ENCODE results near the gene ADAP2.
"Not testable (repeated sequence)": the region's sequence is repeated elsewhere in the genome, so short reads cannot be mapped to it uniquely, and the experiment has no call there.

ADAP2 gene, protein sequence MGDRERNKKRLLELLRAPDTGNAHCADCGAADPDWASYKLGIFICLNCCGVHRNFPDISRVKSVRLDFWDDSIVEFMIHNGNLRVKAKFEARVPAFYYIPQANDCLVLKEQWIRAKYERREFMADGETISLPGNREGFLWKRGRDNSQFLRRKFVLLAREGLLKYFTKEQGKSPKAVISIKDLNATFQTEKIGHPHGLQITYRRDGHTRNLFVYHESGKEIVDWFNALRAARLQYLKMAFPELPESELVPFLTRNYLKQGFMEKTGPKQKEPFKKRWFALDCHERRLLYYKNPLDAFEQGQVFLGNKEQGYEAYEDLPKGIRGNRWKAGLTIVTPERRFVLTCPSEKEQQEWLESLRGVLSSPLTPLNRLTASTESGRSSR

GRCh38 chr17:30921544-30922196, at the start of gene ADAP2:
TSS of gene ADAP2 (plus strand) at chr17:30921945. CDS start at chr17:30922015, 70 bp downstream.
- peak; percentile 55 for DNase-seq (ENCODE audit: low spot score)

DNA sequence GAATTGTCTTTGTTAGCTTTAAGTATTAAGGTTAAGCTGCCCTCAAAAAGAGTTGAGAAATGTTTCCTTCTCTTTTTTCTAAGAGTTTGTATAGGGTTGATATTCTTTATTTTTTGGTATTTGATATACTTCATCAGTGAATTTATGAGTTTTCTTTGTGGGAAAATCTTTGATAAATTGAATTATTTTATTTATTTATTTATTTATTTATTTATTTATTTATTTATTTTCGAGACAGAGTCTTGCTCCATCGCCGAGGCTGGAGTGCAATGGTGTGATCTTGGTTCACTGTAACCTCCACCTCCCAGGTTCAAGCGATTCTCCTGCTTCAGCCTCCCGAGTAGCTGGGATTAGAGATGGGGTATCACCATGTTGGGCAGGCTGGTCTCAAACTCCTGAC, 35.6 kb upstream of the ADAP2 start:
- no peak for DNase-seq (ENCODE audit: low spot score)

DNA sequence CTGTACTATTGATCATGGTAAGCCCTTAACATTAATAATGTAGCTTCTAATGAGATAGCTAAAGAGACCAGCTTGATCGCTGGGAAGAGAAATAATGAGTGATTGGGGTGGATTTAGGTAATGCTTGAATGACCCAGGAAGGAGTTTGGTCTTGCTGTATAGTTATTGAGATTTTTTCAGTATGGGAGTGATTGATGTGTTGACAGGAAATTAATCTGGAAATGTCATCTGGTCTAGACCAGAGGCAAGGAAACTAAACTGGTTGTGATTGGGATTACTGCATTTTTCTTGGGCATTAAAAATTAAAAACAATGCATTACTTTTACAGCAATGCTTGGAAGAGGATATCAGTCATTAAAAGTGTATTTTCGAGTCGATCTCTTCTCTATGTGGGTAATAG, 27.5 kb upstream of the ADAP2 start:
- DNase-seq (ENCODE audit: low spot score) = no peak

DNA sequence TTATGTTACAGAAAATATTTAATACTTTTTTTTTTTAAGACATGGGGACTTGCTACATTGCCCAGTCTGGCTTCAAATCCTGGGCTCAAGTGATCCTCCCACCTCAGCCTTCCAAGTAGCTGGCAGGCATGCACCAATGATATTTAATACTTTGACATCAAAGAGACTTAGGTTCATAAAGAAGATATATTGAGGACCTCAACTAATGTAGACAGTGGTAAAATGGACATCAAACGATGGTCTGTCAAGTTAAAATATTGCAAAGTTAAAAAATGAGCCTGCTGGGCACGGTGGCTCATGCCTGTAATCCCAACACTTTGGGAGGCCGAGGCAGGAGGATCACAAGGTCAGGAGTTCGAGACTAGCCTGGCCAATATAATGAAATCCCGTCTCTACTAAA, 24.4 kb upstream of the ADAP2 start:
- DNase-seq (ENCODE audit: low spot score) = no peak

GRCh38 chr17:30905742-30906100, 16.0 kb upstream of the ADAP2 start:
- DNase-seq (ENCODE audit: low spot score) = no peak

- DNase-seq (ENCODE audit: low spot score) = peak; percentile 93
Measured at GRCh38 chr17:30906101-30906911, 15.4 kb upstream of the ADAP2 start, which contains the start of gene TEFM. TSS of gene TEFM (minus strand) at chr17:30906238. CDS start at chr17:30906198, 40 bp downstream.

- DNase-seq (ENCODE audit: low spot score) = no peak
Measured at GRCh38 chr17:30908717-30909420, 12.9 kb upstream of the ADAP2 start.

- not testable (repeated sequence) for DNase-seq (ENCODE audit: low spot score)
Measured at GRCh38 chr17:30910151-30910550, 11.6 kb upstream of the ADAP2 start.

- no peak for DNase-seq (ENCODE audit: low spot score)
Measured at GRCh38 chr17:30913955-30914354, 7.8 kb upstream of the ADAP2 start.

GRCh38 chr17:30915833-30916611, 5.7 kb upstream of the ADAP2 start:
- DNase-seq (ENCODE audit: low spot score) = no peak

DNA sequence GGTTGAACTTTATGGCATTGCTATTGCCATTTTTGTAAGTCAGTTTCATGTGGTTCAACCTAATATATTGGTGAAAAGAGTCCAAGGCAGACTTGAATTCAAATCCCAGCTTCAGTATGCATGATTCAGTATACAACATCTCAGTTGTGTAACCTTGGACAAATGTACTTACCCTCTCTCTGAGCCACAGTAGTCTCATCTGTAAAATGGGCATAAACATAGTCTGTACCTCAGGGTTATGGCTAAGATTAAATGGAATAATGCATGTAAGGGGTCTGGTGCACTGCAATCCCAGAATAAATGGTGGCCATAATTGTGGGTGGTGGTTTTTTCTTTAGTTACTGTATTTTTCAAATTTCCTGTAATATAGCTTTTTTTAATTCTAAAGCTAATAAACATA, 4.7 kb upstream of the ADAP2 start:
- no peak for DNase-seq (ENCODE audit: low spot score)

GRCh38 chr17:30920282-30920681, 1.5 kb upstream of the ADAP2 start:
- DNase-seq (ENCODE audit: low spot score) = peak; percentile 22

- no peak for DNase-seq (ENCODE audit: low spot score)
Measured at GRCh38 chr17:30920683-30921543, 832 bp upstream of the ADAP2 start.

DNA sequence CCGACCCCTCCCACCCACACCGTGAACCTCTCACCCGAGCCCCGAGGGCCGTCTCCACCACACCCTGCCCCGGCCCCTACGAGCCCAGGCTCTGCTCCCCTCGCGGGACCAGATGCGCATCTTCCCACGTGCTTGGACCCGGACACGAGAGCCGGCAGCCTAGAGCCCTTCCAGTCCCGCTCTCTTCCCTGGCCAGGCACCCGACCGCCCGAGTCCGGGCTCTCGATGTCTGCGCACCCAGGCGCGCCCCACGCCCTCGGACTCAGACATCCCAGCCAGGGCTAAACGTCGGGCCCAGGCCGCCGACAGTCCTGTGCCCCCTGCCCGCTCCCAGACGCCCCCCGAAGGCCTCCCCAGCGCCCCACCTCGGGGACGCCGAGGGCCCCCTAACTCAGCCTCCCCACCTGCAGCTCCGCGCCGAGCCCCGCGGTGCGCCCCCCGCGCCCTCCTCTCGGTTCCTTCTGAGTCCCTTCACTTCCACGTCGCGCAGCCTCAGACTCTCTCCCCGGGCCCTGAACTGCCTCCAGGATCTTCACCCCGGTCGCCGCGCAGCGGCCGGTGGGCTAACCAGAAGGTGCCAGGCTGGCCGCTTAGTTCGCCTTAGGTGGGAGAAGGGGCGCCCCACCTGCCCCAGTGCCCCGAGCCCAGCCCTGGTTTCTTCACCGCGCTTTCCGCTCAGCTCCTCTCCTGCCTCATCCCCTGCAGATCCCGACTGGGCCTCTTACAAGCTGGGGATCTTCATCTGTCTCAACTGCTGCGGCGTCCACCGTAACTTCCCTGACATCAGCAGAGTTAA, 688 bp downstream of the ADAP2 start:
- peak; percentile 6 for DNase-seq (ENCODE audit: low spot score)

GRCh38 chr17:30924341-30924740, 2.6 kb downstream of the ADAP2 start:
- no peak for DNase-seq (ENCODE audit: low spot score)

DNA sequence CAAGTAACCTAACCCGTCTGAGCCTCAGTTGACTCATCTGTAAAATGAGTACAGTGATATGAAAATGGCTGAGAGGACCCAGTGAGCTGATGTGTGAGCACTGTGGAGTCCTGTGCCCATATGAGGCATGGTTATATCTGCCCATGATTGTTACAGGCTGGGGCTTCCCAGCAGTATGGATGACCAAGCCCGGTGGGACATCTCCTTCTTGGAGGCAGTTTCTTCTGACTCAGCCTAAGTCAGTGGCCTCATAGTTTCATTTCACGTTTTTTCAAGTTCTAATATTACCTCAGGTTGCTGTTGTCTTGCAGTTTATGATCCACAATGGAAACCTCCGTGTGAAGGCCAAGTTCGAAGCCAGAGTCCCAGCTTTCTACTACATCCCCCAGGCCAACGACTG, 4.8 kb downstream of the ADAP2 start:
- no peak for DNase-seq (ENCODE audit: low spot score)

DNA sequence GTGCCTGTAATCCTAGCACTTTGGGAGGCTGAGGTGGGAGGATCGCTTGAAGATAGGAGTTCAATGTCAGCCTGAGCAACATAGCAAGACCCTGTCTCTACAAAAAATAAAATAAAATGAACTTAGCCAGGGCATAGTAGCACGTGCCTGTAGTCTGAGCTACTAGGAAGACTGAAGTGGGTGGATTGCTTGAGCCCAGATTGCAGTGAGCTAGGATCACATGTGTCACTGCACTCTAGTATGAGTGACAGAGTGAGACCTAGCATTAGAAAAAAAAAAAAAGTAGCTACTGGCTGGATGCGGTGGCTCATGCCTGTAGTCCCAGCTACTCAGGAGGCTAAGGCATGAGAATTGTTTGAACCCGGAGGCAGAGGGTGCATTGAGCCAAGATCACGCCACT, 6.0 kb downstream of the ADAP2 start:
- DNase-seq (ENCODE audit: low spot score) = no peak

DNA sequence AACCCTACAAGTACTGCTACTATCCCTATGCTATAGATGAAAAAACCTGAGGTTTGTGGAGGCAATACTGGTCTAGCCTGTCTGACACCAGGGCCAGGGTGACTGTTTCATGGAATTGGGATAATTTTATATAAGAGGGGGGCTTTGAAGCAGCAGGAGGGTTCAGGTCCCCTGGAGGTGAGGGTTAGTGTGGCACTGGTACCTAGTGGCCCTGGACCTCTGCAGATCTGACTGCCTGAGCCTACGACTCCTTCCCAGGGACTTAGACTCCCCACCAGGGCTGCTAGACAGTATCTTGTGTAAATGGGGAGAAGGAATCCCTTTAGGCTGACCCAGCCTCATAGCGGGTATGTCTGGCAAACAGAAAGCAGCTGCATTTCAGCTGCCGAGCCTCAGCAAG, 6.8 kb downstream of the ADAP2 start:
- no peak for DNase-seq (ENCODE audit: low spot score)

DNA sequence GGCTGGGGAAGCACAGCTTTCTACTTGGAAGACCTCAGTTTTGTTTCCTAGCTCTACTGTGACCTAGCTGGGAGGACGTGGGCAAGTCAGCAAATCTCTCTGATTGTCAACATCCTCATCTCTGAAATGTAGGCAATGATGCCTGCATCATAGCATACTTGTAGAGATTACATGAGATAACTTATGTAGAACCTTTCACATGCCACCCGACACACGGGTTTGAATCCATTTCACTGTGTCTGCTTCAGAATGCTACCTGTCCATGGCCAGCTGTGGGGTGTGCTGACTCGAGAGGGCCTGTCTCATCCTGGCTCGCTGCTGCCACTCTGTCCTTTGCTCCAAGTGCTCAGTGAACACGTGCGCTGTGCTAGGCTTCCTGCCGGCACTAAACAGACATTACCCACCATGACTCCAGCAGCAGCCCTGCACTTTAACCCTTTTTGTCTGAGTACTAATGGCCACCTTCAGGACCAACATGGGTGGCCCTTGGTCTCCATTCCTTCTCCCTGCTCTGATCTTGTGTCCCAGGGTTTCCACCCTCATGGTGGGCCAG, 7.4 kb downstream of the ADAP2 start:
- DNase-seq (ENCODE audit: low spot score) = no peak
